DND-41 (cell line): ENCODE results near the gene SEMA6B.

Source experiments
- ATAC-seq: fragments of 200-7000 bp; cut with Tn5 transposase; 3 replicates; pipeline ENCODE4 v1.9.1; 2021; ENCODE audit warnings: low read depth; ENCODE audit not compliant: insufficient read depth
- DNase-seq: peaks from one replicate; pipeline ENCODE4 v3.0.0-alpha.2; 2020
- H2AFZ ChIP-seq: 2 replicates; pipeline ENCODE4 v1.6.0; 2012; ENCODE audit warnings: low read depth, low read length
- H3K27ac ChIP-seq: 2 replicates; pipeline ENCODE4 v1.5.1; 2012; ENCODE audit warnings: low read length, inconsistent platforms
- H3K27me3 ChIP-seq: fragments of 200-600 bp; sonication (generic); 2 replicates; pipeline ENCODE4 v1.6.0; 2012; ENCODE audit warnings: low read length, mild to moderate bottlenecking, inconsistent platforms; ENCODE audit not compliant: insufficient read depth, poor library complexity
- H3K36me3 ChIP-seq: 2 replicates; pipeline ENCODE4 v1.5.1; 2012; ENCODE audit warnings: low read length, inconsistent platforms; ENCODE audit not compliant: insufficient read depth
- H3K4me1 ChIP-seq: 2 replicates; pipeline ENCODE4 v1.5.1; 2012; ENCODE audit warnings: mild to moderate bottlenecking, low read length; ENCODE audit not compliant: insufficient read depth
- H3K4me2 ChIP-seq: 2 replicates; pipeline ENCODE4 v1.6.0; 2012; ENCODE audit warnings: mild to moderate bottlenecking, moderate library complexity, low read length, inconsistent platforms; ENCODE audit not compliant: insufficient read depth
- H3K4me3 ChIP-seq, 2 experiments: fragments of 200-600 bp in 1 of 2; shearing (Covaris generic) in 1 of 2; 2 replicates each; pipeline ENCODE4 v1.5.1; 2012 to 2016; ENCODE audit warnings: inconsistent platforms in 2 of 2, low read length in 2 of 2, mild to moderate bottlenecking in 2 of 2, low read depth in 1 of 2, moderate library complexity in 1 of 2
- H3K79me2 ChIP-seq: 2 replicates; pipeline ENCODE4 v1.6.0; 2012; ENCODE audit warnings: low read length, inconsistent platforms; ENCODE audit not compliant: insufficient read depth
- H3K9ac ChIP-seq: 2 replicates; pipeline ENCODE4 v1.6.0; 2012; ENCODE audit warnings: low read depth, mild to moderate bottlenecking, inconsistent platforms, low read length, moderate library complexity
- H3K9me3 ChIP-seq: 2 replicates; pipeline ENCODE4 v1.5.1; 2012; ENCODE audit warnings: low read length, moderate library complexity, mild to moderate bottlenecking, inconsistent platforms; ENCODE audit not compliant: insufficient read depth, severe bottlenecking
- H4K20me1 ChIP-seq: 2 replicates; pipeline ENCODE4 v1.6.0; 2012; ENCODE audit warnings: low read length; ENCODE audit not compliant: insufficient read depth
- CTCF ChIP-seq: IDR thresholded peaks from 2 replicates; pipeline ENCODE4 v1.5.1; 2012; ENCODE audit warnings: borderline replicate concordance, low read length, moderate library complexity, mild to moderate bottlenecking; ENCODE audit not compliant: poor library complexity, severe bottlenecking; ENCODE audit errors: extremely low read depth
- EZH2 ChIP-seq: IDR thresholded peaks from 3 replicates; pipeline ENCODE4 v1.6.1; 2012; ENCODE audit warnings: borderline replicate concordance, low read depth, mild to moderate bottlenecking, moderate library complexity, low read length, inconsistent platforms; ENCODE audit not compliant: severe bottlenecking

The SEMA6B gene

GRCh38 chr19:4579389-4579788, 19.9 kb upstream of the SEMA6B start:
- Histone ChIP-seq H3K4me3 (no peak overlapping the region), H3K4me2 (no peak overlapping the region), H4K20me1 (peaks cover 4% of the 10 kb centered on the region; the same call in 1 of the 2 replicates), H3K36me3 (no peaks in the 10 kb centered on the region), H3K79me2 (no peaks in the 10 kb centered on the region), H3K9me3 (no peaks in the 10 kb centered on the region), H2AFZ (no peak overlapping the region), H3K9ac (no peak overlapping the region), H3K4me1 (peaks cover 8% of the 10 kb centered on the region), H3K27ac (no peak overlapping the region), H3K27me3 (peaks cover 40% of the 10 kb centered on the region)
- no peak for DNase-seq
- TF ChIP-seq CTCF (no peak), EZH2 (no peak)
- ATAC-seq, result no peak

GRCh38 chr19:4578552-4579248, 19.2 kb upstream of the SEMA6B start:
- DNase-seq (no peak), ATAC-seq (no peak)
- Histone ChIP-seq H3K4me2 (no peak overlapping the region), H3K27me3 (peaks cover 35% of the 10 kb centered on the region), H3K27ac (no peak overlapping the region), H2AFZ (no peak overlapping the region), H3K36me3 (no peaks in the 10 kb centered on the region), H3K4me3 (no peak overlapping the region), H4K20me1 (peaks cover 4% of the 10 kb centered on the region; the same call in 1 of the 2 replicates), H3K79me2 (no peaks in the 10 kb centered on the region), H3K9me3 (no peaks in the 10 kb centered on the region), H3K4me1 (peaks cover 4% of the 10 kb centered on the region; the same call in 1 of the 2 replicates), H3K9ac (no peak overlapping the region)
- TF ChIP-seq EZH2, result no peak
- no peak for TF ChIP-seq CTCF

- no peak for ATAC-seq
- Histone ChIP-seq H3K4me1 (peaks cover 4% of the 10 kb centered on the region; the same call in 1 of the 2 replicates), H3K36me3 (no peaks in the 10 kb centered on the region), H3K9me3 (no peaks in the 10 kb centered on the region), H2AFZ (no peak overlapping the region; the same call in 1 of the 2 replicates), H3K27me3 (peaks cover 28% of the 10 kb centered on the region), H3K4me3 (no peak overlapping the region), H3K4me2 (no peak overlapping the region), H3K9ac (no peak overlapping the region), H4K20me1 (peaks cover 4% of the 10 kb centered on the region; the same call in 1 of the 2 replicates), H3K79me2 (no peaks in the 10 kb centered on the region), H3K27ac (no peak overlapping the region)
- TF ChIP-seq EZH2 (no peak), CTCF (no peak)
- DNase-seq, result no peak
These were observed 17.7 kb upstream of the SEMA6B start for GRCh38 chr19:4577020-4577782.
